Activated CD4-positive, alpha-beta T cell treated with anti-CD3 and anti-CD28 coated beads, Interleukin-2, amount 50 U/mL, for 16 hours (primary cell): ENCODE measurements around the gene PARVG.
A peak's percentile ranks its signal among the peaks of the same experiment; 100 is the strongest.

Experiments used
- DNase-seq: peaks from one replicate; pipeline ENCODE4 v3.0.0-alpha.2; 2020

PARVG gene

DNA sequence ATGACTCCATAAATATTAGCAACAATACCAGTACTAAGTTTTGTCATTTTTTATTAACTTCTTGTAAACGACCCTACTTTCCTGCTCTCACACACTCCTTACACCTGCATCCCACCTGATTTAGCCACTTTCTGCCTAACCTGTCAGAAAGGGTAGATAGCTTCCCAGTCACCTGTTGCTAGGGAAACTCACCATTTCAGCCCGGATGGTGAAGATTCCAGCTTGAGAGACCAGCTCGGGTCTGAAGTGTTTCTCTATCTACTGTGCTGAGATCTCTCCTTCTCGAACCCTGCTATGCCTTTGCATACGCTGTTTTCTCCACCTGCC lies at the start of gene PARVG:
Gene PARVG (plus strand): TSS at position 220 of the 327 bp plus-strand sequence. CDS start 2,405 bp downstream, outside the sequence.
- DNase-seq, result peak; percentile 51

DNA sequence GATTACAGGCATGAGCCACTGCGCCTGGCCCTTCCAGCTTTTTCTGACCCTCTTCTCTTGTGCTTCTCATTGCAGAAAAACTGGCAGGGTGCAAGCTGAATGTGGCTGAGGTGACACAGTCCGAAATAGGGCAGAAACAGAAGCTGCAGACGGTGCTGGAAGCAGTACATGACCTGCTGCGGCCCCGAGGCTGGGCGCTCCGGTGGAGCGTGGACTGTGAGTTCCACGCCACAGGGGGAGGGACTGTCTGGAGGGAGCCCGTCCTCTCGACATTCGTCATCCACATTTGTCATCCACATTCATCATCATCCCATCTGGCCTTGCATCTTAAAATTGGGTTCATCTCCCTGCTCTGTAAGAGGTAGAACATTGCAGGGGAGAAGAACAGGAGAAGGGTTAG lies 49.3 kb upstream of the PARVG start:
- no peak for DNase-seq

DNA sequence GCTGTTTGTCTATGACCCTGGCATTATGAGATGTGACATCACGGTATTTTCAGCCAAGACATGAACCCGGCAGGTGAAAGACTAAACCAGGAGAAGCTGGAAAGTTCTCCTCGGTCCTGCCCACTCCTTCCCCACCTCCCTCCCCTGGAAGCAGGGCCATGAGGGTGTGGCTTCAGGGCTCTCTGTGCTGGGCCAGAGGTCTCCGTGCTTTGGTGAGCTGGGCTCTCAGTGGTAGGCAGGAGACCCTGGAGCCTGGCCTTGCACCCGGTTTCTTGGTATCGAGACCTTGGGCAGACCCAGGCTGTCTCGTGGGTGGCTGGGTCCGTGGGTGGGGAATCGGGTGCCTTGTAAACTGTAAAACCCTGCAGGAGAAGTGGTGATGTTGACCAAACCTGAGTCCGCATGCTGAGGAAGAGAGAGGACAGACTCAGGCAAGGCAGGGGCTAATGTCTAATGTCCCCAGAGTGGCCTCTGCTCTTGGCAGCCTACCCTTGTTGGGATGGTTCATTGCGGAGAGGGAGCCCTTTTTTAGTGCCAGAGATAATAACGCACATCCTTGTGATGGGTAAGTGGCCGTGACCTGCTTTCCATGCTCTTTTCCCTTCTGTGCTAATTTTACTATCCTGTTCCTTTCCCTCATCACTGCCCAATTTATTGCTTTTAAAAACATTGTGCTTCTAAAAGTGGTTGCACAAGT lies 48.6 kb upstream of the PARVG start:
- no peak for DNase-seq

- DNase-seq, result no peak
These were observed 48.0 kb upstream of the PARVG start for GRCh38 chr22:44132724-44133123.

DNA sequence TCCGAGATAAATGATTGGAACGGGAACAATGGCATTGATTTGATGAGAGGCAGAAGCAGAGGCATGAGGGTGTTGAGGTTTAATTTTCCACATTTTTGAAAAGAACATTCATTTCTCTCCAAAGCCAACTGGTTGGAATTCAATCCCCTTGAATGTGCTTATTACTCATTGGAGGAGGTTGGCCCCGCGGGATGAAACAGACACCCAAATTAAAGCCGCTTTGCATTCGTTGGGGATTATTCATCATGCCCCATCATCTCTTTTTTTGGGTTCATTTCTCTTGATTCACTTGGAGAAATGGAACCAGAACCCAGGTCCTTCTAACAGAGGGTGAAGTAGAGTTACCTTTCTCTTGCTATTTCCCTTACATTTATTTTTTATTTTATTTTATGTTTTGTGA lies 47.6 kb upstream of the PARVG start:
- no peak for DNase-seq

GRCh38 chr22:44133901-44134571 lies 46.7 kb upstream of the PARVG start:
- no peak for DNase-seq

- no peak for DNase-seq
These were observed 44.6 kb upstream of the PARVG start for GRCh38 chr22:44136112-44136511.

DNA sequence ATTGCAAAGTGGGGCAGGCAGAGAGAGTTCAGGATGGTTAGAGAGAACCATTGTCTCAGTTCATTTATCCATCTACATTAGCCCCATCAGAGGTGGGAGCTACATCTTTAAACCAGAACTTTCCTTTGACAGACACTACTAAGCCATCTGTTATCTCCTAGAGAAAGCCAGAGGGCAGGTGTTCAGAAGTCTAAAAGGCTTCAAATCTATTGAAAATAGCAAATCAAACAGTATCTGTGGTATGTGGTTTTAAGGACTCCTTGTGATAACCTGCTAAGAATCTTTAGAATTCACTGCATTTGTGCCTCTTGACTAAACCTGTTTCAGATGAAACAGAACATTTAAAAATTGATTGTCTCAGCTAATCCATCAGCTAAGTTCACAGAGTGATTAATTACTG lies 43.9 kb upstream of the PARVG start:
- DNase-seq, result no peak

- DNase-seq, result no peak
These were observed 43.3 kb upstream of the PARVG start for GRCh38 chr22:44137415-44137814.

GRCh38 chr22:44139773-44140172 lies 41.0 kb upstream of the PARVG start:
- DNase-seq, result no peak

GRCh38 chr22:44142421-44143104 lies 38.2 kb upstream of the PARVG start:
- DNase-seq, result no peak

DNA sequence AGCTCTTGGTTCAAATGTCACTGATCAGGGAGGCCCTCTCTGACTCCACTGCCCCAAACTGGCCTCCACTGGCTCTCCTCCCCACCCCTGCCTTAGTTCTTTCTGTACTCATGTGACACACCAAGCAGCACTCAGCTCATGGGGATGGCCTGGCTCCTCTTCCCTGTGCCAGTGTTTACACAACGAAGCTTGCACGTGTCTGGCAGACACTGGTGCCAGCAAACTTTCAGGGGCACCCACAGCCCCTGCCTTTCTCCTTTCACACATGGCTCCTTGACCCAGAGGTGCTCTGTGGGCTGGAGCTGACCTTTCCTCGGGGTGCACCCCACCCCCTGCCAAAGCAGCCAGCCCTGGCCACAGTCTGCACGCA lies 37.6 kb upstream of the PARVG start:
- DNase-seq, result no peak

DNA sequence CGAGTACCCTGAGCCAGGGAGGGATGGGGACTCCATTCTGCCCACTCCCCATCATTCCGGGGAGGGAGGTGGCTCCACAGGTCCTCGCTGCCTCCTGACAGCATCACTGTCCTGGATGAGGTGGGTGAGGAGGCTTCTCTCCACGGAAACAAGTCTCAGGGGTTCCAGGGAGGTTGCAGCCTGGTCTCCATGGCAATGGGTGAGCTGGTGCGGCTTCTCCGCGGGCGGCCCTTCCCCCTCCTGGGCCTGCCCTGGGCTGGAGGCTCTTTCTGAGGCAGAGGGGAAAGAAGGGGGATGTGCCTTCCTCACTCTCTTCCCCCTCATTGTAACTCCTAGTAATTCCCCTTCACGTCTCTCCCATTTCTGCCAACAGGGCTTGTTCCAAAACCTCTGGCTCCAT lies 37.1 kb upstream of the PARVG start:
- no peak for DNase-seq

GRCh38 chr22:44144046-44144569 lies 36.6 kb upstream of the PARVG start:
- DNase-seq, result no peak

- DNase-seq, result no peak
These were observed 35.2 kb upstream of the PARVG start for GRCh38 chr22:44145544-44145943.

- DNase-seq, result no peak
These were observed 34.5 kb upstream of the PARVG start for GRCh38 chr22:44146088-44146861.

DNA sequence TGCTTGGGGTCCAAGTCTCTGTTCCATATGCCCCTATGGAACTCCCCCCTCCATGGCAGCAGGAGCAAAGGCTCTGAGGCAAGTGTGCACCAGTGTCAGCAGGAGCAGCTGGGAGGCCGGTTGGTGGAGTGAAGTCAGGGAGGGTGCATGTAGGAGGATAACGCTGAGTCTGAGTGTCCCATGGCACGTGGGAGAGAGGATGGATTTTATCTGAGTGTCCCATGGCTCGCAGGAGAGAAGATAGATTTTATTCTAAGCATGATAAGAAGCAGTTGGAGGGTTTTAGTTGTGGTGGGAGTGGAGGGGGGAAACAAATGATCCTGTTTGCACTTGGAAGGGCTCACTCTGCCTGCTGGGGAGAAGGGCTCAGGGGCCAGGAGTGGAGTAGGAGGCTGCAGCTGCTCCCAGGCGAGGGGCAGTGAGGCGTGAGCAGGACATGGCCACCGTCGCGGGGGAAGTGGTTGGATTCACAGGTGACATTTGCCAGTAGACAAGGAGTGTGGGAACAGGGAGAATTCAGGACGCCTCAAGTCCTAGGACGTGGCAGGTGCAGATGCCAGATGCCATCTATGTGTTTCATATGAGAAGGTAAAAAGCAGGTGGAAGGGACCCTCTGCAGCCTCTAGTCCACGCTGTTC lies 33.6 kb upstream of the PARVG start:
- DNase-seq, result no peak

- DNase-seq, result no peak
These were observed 32.7 kb upstream of the PARVG start for GRCh38 chr22:44147821-44148574.

- DNase-seq, result no peak
These were observed 29.0 kb upstream of the PARVG start for GRCh38 chr22:44151676-44152075.

DNA sequence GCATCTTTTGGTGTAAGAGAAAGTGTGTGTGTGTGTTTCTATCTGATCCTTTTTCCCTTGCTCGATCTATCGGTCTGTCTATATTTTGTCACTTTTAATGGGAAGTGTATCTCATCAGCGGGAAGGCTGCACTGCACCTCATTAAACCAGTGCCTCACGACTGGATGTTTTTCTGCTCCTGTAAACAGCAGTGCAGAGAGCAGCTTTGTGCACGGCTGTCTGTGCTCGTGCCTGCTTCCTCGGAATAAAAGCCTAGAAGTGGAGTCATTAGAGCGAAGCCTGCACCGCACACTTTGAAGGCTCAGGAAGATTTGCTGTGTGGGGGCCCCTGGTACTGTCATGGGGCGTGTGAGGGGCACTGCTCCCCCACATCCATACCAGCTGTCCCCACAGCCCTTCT lies 27.0 kb upstream of the PARVG start:
- DNase-seq, result no peak

DNA sequence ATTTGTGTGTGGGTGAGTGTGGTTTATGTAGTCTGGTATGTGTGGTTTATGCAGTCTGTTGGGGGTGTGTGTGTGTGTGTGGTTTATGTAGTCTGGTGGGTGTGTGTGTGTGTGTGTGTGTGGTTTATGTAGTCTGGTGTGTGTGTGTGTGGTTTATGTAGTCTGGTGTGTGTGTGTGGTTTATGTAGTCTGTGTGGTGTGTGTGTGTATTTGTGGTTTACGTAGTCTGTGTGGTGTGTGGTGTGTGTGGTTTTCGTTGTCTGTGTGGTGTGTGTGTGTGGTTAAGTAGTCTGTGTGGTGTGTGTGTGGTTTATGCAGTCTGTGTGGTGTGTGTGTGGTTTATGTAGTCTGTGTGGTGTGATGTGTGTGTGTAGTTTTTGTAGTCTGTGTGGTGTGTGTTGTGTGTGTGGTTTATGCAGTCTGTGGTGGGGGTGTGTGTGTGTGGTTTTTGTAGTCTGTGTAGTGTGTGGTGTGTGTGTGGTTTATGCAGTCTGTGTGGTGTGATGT lies 26.2 kb upstream of the PARVG start:
- peak; percentile 30 for DNase-seq

DNA sequence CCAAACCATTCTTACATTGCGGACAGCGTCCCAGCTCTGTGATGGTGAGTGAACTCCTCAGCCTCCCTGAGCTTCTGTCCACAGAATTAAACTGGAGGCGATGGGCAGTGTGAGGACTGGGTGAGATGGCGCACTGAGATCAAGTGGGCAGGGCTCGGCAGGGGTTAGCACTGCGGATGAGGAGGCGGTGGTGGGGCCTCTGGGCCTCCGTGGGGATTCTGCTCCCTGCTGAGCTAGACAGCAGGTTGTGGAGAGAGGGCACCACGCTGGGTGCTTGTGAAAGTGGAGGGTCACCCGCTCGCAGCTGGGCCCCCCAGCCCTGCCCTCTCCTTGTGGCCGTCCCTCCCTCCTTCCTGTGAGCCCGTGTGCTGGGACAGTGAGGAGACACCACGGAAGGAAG lies 25.6 kb upstream of the PARVG start:
- DNase-seq, result no peak
